K562 (cell line): ENCODE measurements around the gene MT2A. TPM values are rescaled to one million over a fixed set of nuclear protein-coding genes. Genes with fewer than 3 reads are reported as not detected.

Experiments
- ATAC-seq: fragments of 200-7000 bp; cut with Tn5 transposase; 3 replicates; pipeline ENCODE4 v1.9.1; 2020; ENCODE audit warnings: moderate library complexity
- BruUV-seq: library from RNA; stranded (reverse); fragments of 400-500 nt; replicated peaks from 2 replicates; lab custom pipeline; 2021; lab: Mats Ljungman, UMichigan
- CTCF ChIA-PET: fragments of 300-600 bp; formaldehyde crosslinking; extraction: SDS; loops from one replicate; lab custom pipeline; 2021; ENCODE audit warnings: low intra/inter-chr PET ratio; lab: Yijun Ruan, JAX
- POLR2A ChIA-PET: fragments of 300-600, 350-650 bp; sonication (Branson Sonifier 250); formaldehyde crosslinking; extraction: SDS; loops from one replicate; lab custom pipeline; 2021; ENCODE audit warnings: antibody characterized with exemption, inconsistent platforms; lab: Yijun Ruan, JAX
- DNase-seq, 4 experiments: peaks; one replicate each; pipeline versions ENCODE4 v3.0.0 to v3.0.0-alpha.2; 2011 to 2018; ENCODE audit warnings: low spot score in 3 of 4, mixed read lengths in 3 of 4; ENCODE audit errors: extremely low read depth in 1 of 4
- FAIRE-seq: peaks from 2 replicates; lab custom pipeline; 2011; peaks lifted over from hg19 to GRCh38; lab: Jason Lieb, UNC
- H2AFZ ChIP-seq: 2 replicates; pipeline ENCODE4 v1.6.0; 2011; ENCODE audit warnings: low read depth, low read length, control low read depth, inconsistent platforms
- H3K27ac ChIP-seq: fragments of 200-600 bp; 3 replicates; pipeline ENCODE4 v1.8.0; 2011; ENCODE audit warnings: low read depth, mild to moderate bottlenecking, control low read depth, inconsistent platforms, low read length, moderate library complexity, mixed read lengths; ENCODE audit errors: extremely low read depth
- H3K27me3 ChIP-seq, 2 experiments: fragments of 300-600 bp in 1 of 2; 2 replicates in 1 of 2; 3 replicates in 1 of 2; pipeline versions ENCODE4 v1.6.0 to v1.8.0; 2011; ENCODE audit warnings: inconsistent platforms in 2 of 2, low read length in 2 of 2, mild to moderate bottlenecking in 1 of 2, mixed read lengths in 1 of 2, moderate library complexity in 1 of 2; ENCODE audit not compliant: control insufficient read depth in 2 of 2, insufficient read depth in 2 of 2
- H3K36me3 ChIP-seq: fragments of 300-600 bp; 3 replicates; pipeline ENCODE4 v1.8.0; 2011; ENCODE audit warnings: mild to moderate bottlenecking, low read length, inconsistent platforms; ENCODE audit not compliant: control insufficient read depth, insufficient read depth
- H3K4me1 ChIP-seq, 2 experiments: fragments of 200-600 bp in 1 of 2; replicated peaks in 1 of 2; 2 replicates in 1 of 2; 3 replicates in 1 of 2; pipeline versions ENCODE4 v1.5.1 to v1.8.0; 2011; ENCODE audit warnings: inconsistent platforms in 2 of 2, low read length in 2 of 2, mild to moderate bottlenecking in 1 of 2, mixed read lengths in 1 of 2, moderate library complexity in 1 of 2; ENCODE audit not compliant: control insufficient read depth in 2 of 2, insufficient read depth in 2 of 2
- H3K4me2 ChIP-seq: 2 replicates; pipeline ENCODE4 v1.6.1; 2011; ENCODE audit warnings: low read length, control low read depth, inconsistent platforms, mixed read lengths; ENCODE audit not compliant: insufficient read depth
- H3K4me3 ChIP-seq: fragments of 200-600 bp; sonication (generic), shearing (Covaris generic); 2 replicates; pipeline ENCODE4 v1.5.1; 2016; ENCODE audit warnings: control low read depth, inconsistent platforms
- H3K79me2 ChIP-seq: fragments of 200-600 bp; 3 replicates; pipeline ENCODE4 v1.8.0; 2011; ENCODE audit warnings: low read length, inconsistent platforms; ENCODE audit not compliant: control insufficient read depth, insufficient read depth
- H3K9ac ChIP-seq, 2 experiments: 2 replicates each; pipeline versions ENCODE4 v1.6.0 to v1.6.1; 2011; ENCODE audit warnings: low read depth in 2 of 2, low read length in 2 of 2, control low read depth in 1 of 2, inconsistent platforms in 1 of 2, mild to moderate bottlenecking in 1 of 2, mixed read lengths in 1 of 2; ENCODE audit not compliant: insufficient read depth in 1 of 2
- H3K9me1 ChIP-seq: one replicate; pipeline ENCODE4 v1.6.0; 2011; ENCODE audit warnings: inconsistent platforms, mild to moderate bottlenecking, low read length, moderate library complexity; ENCODE audit not compliant: control insufficient read depth, insufficient read depth
- H3K9me3 ChIP-seq: replicated peaks from 2 replicates; pipeline ENCODE4 v1.5.1; 2011; ENCODE audit warnings: low read depth, low read length, inconsistent platforms; ENCODE audit not compliant: control insufficient read depth, insufficient read depth
- H4K20me1 ChIP-seq: replicated peaks from 2 replicates; pipeline ENCODE4 v1.6.1; 2011; ENCODE audit warnings: low read length, inconsistent platforms, mixed read lengths; ENCODE audit not compliant: control insufficient read depth, insufficient read depth
- CBX5 ChIP-seq: IDR thresholded peaks from 2 replicates; pipeline ENCODE4 v1.6.1; 2014; ENCODE audit warnings: low read depth, borderline replicate concordance
- CHD1 ChIP-seq: fragments of 200-600 bp; sonication (generic); IDR thresholded peaks from one replicate; pipeline ENCODE4 v1.6.1; 2012; ENCODE audit warnings: mild to moderate bottlenecking, moderate library complexity, low read length, inconsistent platforms
- KDM5B ChIP-seq: fragments of 200-600 bp; sonication (generic); IDR thresholded peaks from 2 replicates; pipeline ENCODE4 v1.6.1; 2012; ENCODE audit warnings: low read depth, mild to moderate bottlenecking, moderate library complexity, low read length, control low read depth, inconsistent platforms; ENCODE audit not compliant: insufficient replicate concordance
- NFIC ChIP-seq: fragments of 450-650 bp; IDR thresholded peaks from 2 replicates; pipeline ENCODE4 v1.6.1; 2017; ENCODE audit warnings: mild to moderate bottlenecking, inconsistent platforms
- PHF21A ChIP-seq: fragments of 450-650 bp; IDR thresholded peaks from 2 replicates; pipeline ENCODE4 v1.6.1; 2017; ENCODE audit warnings: low read depth, borderline replicate concordance
- TAF9B ChIP-seq: fragments of 450-650 bp; IDR thresholded peaks from 2 replicates; pipeline ENCODE4 v1.6.1; 2018; ENCODE audit warnings: mild to moderate bottlenecking; ENCODE audit not compliant: partially characterized antibody
- ZBTB34 ChIP-seq: fragments of 250-450 bp; sonication (Bioruptor Pico); IDR thresholded peaks from 2 replicates; pipeline ENCODE4 v1.8.0; 2021; ENCODE audit warnings: mild to moderate bottlenecking, moderate library complexity
- ZBTB40 ChIP-seq, 2 experiments: fragments of 450-650 bp in 1 of 2; sonication (generic) in 1 of 2; formaldehyde crosslinking in 1 of 2; IDR thresholded peaks; 2 replicates each; pipeline versions ENCODE4 v1.7.1 to v1.9.0; 2016 to 2022; ENCODE audit warnings: inconsistent platforms in 1 of 2, mild to moderate bottlenecking in 1 of 2, missing genetic modification reagents in 1 of 2
- ZNF212 ChIP-seq: fragments of 450-650 bp; formaldehyde crosslinking; IDR thresholded peaks from 2 replicates; pipeline ENCODE4 v1.4.0; 2020; ENCODE audit warnings: mild to moderate bottlenecking
- ZNF354B ChIP-seq: fragments of 250-450 bp; sonication (Bioruptor Pico); IDR thresholded peaks from 2 replicates; pipeline ENCODE4 v1.4.0; 2020
- WGBS: fragments of 100-300 bp; shearing (Covaris generic); methylation state at CpG from one replicate; pipeline ENCODE4 v1.1.6; 2016; ENCODE audit warnings: low coverage, mixed read lengths; ENCODE audit not compliant: insufficient coverage; ENCODE audit errors: missing lambda C conversion rate; 5-methylcytosine and 5-hydroxymethylcytosine counted together
- in situ Hi-C: fragments of 300-500 bp; cut with MboI; formaldehyde crosslinking; loops from 4 replicates; pipeline ENCODE4 v1.15.0; 2018; ENCODE audit warnings: inconsistent platforms, mixed read lengths
- intact Hi-C: fragments of 100-400 bp; cut with micrococcal nuclease; formaldehyde crosslinking; loops from 2 replicates; pipeline ENCODE4 v1.14.2; 2022
- polyA plus RNA-seq, 8 experiments: library from polyadenylated mRNA; depleted of rRNA in 4 of 8; stranded (reverse) in 5 of 8; unstranded in 3 of 8; fragments of >200 nt; fragmentation: Nextera tagmentation in 2 of 8; fragmentation: Illumina TruSeq in 1 of 8; extraction: Ambion mirVana in 2 of 8; extraction: Trizol in 1 of 8; gene quantifications; 2 replicates each; pipeline versions ENCODE4 v1.2.1 to v1.2.3, GENCODE V29; 2011 to 2014; ENCODE audit warnings: inconsistent platforms in 1 of 8, missing spikeins in 1 of 8
- total RNA-seq, 7 experiments: library from RNA; depleted of rRNA in 6 of 7; stranded (reverse); fragments of >200 nt in 6 of 7; fragmentation: Illumina TruSeq in 2 of 7; extraction: Trizol in 2 of 7; gene quantifications; 2 replicates each; pipeline versions ENCODE4 v1.2.1 to v1.2.3, GENCODE V29; 2011 to 2021; ENCODE audit warnings: low replicate concordance in 1 of 7
- TF ChIP-seq, protein P1 (sequence below): sonication (generic); IDR thresholded peaks from 2 replicates; pipeline ENCODE4 v1.6.1; 2016

The MT2A gene
- total and polyA plus RNA-seq, 9 of the 15 experiments (the other 6 are each of a cell fraction or from before 2014, with no cell fraction given): 2.0 to 16.9 (median 8.5) TPM

- intact Hi-C loops: no loop called here
- peaks cover 27 to 29% of the 10 kb centered on the region in 2 experiments for H3K4me1 ChIP-seq
- no peaks in the 10 kb centered on the region for H4K20me1 ChIP-seq
- 2% methylated on average over 6 of the region's 6 CpGs for WGBS
- H3K4me3 ChIP-seq: peak overlapping the region; percentile 47
- DNase-seq (peak in 2 of 4 experiments; percentile 51 to 66), FAIRE-seq (peak; percentile 63), ATAC-seq (peak; percentile 31)
- peak overlapping the region; percentile 27; the same call in 1 of the 3 replicates for H3K27ac ChIP-seq
- H2AFZ ChIP-seq: peak overlapping the region; percentile 97
- H3K79me2 ChIP-seq: no peaks in the 10 kb centered on the region
- no peaks in the 10 kb centered on the region for H3K9me3 ChIP-seq
- in situ Hi-C loops: no loop called here
- no peaks in the 10 kb centered on the region for H3K27me3 ChIP-seq
- H3K9ac ChIP-seq: peak overlapping the region; percentile 32 to 37; a peak in 3 of 4 replicates
- no TSS peak for BruUV-seq
- peak overlapping the region; percentile 78 for H3K4me2 ChIP-seq
- H3K9me1 ChIP-seq: no peaks in the 10 kb centered on the region
- ChIA-PET POLR2A (interaction anchor here (0.6 to 0.8 kb wide), 3 partner anchors 14 to 28 kb away, joined by 3 read pairs; no protein-coding TSS in a partner anchor), CTCF (no interaction called here)
- no peaks in the 10 kb centered on the region for H3K36me3 ChIP-seq
- no peak for TF ChIP-seq KDM5B
- TF ChIP-seq NFIC: peak; percentile 92
- TF ChIP-seq ZBTB40 (IDR thresholded peaks at IDR 0.05): peak; percentile 7; the same call in 1 of the 2 replicates
- TF ChIP-seq ZBTB40 (CRISPR knock-in tag; IDR thresholded peaks at IDR 0.05): no peak
- TF ChIP-seq TAF9B: peak; percentile 21
- TF ChIP-seq CBX5: no peak
- no peak for TF ChIP-seq ZBTB34 (CRISPR knock-in tag)
- TF ChIP-seq, protein P1, sequence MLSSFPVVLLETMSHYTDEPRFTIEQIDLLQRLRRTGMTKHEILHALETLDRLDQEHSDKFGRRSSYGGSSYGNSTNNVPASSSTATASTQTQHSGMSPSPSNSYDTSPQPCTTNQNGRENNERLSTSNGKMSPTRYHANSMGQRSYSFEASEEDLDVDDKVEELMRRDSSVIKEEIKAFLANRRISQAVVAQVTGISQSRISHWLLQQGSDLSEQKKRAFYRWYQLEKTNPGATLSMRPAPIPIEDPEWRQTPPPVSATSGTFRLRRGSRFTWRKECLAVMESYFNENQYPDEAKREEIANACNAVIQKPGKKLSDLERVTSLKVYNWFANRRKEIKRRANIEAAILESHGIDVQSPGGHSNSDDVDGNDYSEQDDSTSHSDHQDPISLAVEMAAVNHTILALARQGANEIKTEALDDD: no peak
- no peak for TF ChIP-seq PHF21A
- TF ChIP-seq CHD1: peak; percentile 7
- TF ChIP-seq ZNF354B (CRISPR knock-in tag): no peak
- TF ChIP-seq ZNF212 (CRISPR knock-in tag): no peak
These were observed 1.1 kb downstream of the MT2A start for GRCh38 chr16:56609463-56609921.
